ENCODE data around the gene BSN.

DNA sequence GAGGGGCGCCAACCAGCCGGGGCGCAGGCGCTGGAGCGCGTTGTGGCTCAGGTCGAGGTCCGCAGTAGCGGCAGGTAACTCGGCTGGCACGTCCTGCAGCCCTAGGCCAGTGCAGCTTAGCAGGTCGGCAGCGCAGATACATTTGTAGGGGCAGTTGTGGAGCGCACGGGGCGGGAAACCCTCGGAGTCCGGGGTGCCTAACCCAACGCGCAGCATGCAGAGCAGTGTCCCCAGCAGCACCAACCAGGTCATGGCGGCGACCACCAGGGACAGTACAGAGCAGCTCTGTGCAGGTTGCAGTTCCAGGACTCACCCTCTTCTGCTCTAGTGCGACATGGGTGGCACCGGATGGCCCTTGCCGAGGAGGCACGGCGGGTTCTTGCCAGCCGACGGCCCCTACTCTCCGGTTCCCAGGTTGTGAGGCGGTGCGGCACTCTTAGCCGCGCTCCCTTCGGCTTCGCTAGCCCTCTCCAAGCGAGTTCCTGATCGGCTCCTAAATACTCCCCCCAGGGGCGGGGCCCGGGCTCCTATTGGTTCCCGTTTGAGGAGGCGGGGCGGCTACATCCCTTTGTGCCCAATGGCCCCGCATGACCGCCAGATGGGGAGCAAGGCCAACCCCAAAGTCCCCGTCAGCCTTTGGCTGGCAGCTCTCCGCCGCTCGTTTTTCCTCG is 165.1 kb downstream of the BSN start, which contains the start of gene AMIGO3:
- peak; percentile 39 for TF ChIP-seq CTCF (conservative IDR thresholded peaks at IDR 0.05; ENCODE audit: low read depth, low read length)
- no peak for TF ChIP-seq RFX5 (IDR thresholded peaks at IDR 0.05; ENCODE audit: low read depth, low read length)
- TF ChIP-seq POLR2A (IDR thresholded peaks at IDR 0.05; ENCODE audit: low read depth, low read length): peak; percentile 53; the same call in 1 of the 2 replicates
- no peak for TF ChIP-seq CHD1 (IDR thresholded peaks at IDR 0.05; ENCODE audit: low read depth, low read length)
- TF ChIP-seq, protein P1, sequence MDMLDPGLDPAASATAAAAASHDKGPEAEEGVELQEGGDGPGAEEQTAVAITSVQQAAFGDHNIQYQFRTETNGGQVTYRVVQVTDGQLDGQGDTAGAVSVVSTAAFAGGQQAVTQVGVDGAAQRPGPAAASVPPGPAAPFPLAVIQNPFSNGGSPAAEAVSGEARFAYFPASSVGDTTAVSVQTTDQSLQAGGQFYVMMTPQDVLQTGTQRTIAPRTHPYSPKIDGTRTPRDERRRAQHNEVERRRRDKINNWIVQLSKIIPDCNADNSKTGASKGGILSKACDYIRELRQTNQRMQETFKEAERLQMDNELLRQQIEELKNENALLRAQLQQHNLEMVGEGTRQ (IDR thresholded peaks at IDR 0.05; ENCODE audit: low read depth, low read length): peak; percentile 28; the same call in 1 of the 2 replicates
- TF ChIP-seq NFE2L2 (IDR thresholded peaks at IDR 0.05; ENCODE audit: low read depth, low read length): no peak
- TF ChIP-seq MAFK (IDR thresholded peaks at IDR 0.05; ENCODE audit: low read depth, low read length): no peak
- TF ChIP-seq CEBPB (IDR thresholded peaks at IDR 0.05; ENCODE audit: low read depth, low read length): no peak
- no peak for TF ChIP-seq FOS (IDR thresholded peaks at IDR 0.05; ENCODE audit: low read depth, low read length)
- no peak for TF ChIP-seq RCOR1 (IDR thresholded peaks at IDR 0.05; ENCODE audit: insufficient replicate concordance, low read length)
- TF ChIP-seq MXI1 (IDR thresholded peaks at IDR 0.05; ENCODE audit: borderline replicate concordance, low read depth, low read length): no peak
- no peak for TF ChIP-seq BHLHE40 (IDR thresholded peaks at IDR 0.05; ENCODE audit: low read depth, low read length)
- TF ChIP-seq SMC3 (IDR thresholded peaks at IDR 0.05; ENCODE audit: low read depth, low read length): 0 out of 2 replicates have a peak, but pooled peaks have one; percentile 17

Data from IMR-90 (cell line).